HG03159 (cell line): ENCODE results near the gene PPP1R12B.
"Not testable (repeated sequence)": the region's sequence is repeated elsewhere in the genome, so short reads cannot be mapped to it uniquely, and the experiment has no call there.

ENCODE experiments used
- ATAC-seq: cut with Tn5 transposase; IDR thresholded peaks from one replicate; pipeline ENCODE4 v1.9.1; 2021; ENCODE audit warnings: mild to moderate bottlenecking, moderate library complexity; ENCODE audit not compliant: unreplicated experiment

PPP1R12B gene

DNA sequence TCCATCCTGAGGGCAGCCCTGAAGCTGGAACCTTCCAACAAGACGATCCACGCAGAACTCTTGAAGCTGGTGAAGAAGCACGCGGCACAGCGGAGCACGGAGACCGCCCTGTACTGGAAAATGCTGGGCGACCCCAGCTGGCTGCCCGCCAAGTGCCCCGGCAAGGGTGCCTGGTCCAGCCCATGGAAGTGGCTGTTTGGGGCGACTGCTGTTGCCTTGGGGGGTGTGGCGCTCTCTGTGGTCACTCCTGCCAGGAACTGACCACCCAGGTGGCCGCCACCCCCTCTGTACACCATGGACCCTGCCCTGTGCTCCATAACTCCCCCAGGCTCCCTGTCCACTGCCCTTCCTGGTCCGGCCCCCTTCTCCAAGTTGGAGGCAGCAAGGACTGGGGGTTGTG is 90.8 kb downstream of the PPP1R12B start:
- no peak for ATAC-seq

DNA sequence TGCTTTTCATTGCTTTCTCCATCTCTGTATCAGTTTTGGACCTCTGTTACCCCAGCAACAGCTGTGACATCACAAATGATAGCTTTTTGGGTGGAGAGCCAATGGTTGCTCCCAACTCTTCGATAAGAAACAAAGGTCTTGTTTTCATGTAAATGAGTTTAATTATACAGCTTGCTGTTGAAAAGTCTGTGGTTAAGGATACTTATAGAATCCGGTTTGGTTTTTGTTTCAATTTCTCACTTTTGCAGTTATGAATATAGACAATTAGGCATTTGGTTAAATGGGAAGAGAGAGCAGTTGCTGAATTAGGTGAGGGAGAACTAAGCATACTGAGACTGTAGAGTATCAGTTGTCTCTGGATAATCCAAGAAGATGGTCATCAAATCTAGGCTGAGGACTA is 99.6 kb downstream of the PPP1R12B start:
- ATAC-seq = not testable (repeated sequence)

DNA sequence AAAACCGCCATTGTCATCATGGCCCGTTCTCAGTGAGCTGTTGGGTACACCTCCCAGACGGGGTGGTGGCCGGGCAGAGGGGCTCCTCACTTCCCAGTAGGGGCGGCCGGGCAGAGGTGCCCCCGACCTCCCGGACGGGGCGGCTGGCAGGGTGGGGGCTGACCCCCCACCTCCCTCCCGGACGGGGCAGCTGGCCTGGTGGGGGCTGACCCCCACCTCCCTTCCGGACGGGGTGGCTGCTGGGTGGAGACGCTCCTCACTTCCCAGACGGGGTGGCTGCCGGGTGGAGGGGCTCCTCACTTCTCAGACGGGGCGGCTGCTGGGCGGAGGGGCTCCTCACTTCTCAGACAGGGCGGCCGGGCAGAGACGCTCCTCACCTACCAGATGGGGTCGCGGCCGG is 103.1 kb downstream of the PPP1R12B start:
- not testable (repeated sequence) for ATAC-seq

DNA sequence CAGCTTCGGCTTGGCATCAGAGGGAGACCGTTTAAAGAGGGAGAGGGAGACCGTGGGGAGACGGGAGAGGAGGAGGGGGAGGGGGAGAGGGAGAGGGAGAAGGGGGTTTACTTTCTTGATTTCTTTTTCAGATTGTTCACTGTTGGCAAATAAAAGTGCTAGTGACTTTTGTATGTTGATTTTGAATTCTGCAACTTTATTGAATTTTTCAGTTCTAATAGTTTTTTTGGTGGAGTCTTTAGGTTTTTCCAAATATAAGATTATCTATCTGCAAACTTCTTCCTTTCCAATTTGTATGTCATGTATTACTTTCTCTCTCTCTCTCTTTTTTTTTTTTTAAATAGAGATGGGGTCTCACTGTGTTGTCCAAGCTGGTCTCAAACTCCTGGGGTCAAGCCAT is 104.0 kb downstream of the PPP1R12B start:
- ATAC-seq = no peak

DNA sequence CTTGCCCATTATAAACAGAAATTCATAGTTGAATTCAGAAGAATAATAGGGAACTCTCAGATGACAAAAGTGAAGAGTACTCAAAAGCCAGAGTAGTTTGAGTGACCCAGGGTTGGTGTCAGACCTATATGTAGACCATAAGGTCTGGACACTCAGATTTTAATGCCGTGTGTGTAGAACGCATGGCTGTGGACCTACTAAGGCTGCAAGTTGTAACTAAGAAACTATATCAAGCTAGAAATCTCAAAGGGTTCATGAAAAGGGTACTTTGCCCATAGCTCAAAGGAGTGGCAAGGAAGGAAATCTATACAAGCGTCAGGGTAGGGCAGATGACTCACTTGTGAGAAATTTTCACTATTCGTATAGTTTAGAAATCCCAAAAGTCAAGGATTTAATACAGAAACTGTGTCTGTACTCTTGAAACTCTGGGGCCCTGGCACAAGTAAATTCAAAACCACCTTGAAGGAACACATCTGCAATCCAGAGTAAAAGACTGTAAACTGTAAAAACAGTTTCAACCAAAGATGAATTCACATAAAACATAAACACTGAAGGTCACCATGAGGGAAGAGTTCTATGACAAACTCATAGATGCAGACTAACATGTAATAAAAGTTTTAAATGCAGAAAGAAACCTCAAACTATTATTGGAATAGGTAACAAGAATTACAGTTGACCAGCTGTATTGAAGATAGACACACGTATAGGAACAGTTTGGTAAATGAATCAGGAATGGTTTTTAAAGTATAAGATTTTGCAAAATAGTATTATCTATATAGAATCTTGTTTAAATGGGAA is 108.1 kb downstream of the PPP1R12B start:
- ATAC-seq = not testable (repeated sequence)

DNA sequence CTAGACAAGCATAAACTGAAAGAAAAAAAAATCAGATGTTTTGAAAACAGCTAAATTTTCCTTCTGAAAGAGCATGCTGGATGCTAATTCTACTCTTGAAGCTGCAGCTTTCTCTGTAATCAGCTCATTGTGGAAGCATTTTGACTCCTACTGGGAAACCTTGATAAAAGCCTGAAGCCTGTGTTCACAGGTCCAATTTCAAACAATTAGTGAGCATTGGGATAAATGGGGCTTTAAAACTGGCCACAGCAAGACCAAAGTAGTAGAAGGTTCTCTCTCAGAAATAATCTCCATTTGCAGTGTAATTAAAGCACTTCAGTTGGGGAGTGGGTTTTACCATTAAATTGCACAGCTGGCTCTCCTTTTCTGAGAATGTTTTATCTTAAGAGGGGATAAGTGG is 110.2 kb downstream of the PPP1R12B start:
- not testable (repeated sequence) for ATAC-seq

DNA sequence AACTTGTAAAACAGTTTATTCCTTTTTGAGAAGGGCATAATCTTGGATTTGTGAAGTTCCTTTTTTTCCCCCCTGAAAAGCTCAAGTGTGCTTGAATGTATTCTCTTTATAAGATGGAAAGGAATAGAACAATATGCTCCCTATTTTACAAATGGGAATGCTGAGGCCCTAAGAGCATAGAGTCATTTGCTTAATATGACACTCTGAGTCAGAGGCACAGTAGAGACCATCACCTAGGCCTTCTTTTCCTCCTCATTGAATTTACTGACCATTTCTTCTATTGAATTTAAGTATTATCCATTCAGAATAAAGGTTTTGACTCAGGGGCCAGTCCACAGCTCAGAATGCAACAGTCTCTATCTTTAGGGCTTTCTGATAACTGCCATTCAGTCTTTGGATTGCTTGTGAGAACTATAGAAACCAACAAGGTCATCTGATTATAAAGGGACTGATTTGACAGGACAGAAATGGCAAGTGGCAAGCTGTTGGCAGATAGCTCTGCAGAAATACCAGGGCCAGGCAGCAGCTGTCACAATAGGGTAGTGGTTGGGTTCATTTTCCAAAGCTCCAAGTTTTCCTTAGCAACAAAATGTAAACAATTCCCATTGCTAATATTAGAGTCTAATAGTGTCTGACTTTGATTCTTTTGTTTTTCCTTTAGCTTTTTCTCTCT is 111.1 kb downstream of the PPP1R12B start:
- not testable (repeated sequence) for ATAC-seq

DNA sequence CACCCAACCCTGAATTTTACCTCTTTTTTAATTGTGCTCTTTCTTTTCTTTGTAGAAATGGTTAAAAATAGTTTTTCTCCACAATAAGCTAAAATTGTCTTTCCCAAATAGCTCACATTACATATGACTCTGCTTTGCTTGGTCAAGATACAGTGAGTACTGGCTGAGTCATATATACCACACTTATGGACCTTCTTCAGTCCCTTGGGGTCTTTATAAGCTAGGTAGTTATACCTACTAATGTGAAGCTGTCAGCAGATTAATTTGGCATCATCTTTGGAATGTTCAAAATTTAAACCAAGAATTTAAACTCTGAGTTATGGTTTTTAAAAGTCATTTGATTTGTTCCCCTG is 111.6 kb downstream of the PPP1R12B start:
- not testable (repeated sequence) for ATAC-seq

DNA sequence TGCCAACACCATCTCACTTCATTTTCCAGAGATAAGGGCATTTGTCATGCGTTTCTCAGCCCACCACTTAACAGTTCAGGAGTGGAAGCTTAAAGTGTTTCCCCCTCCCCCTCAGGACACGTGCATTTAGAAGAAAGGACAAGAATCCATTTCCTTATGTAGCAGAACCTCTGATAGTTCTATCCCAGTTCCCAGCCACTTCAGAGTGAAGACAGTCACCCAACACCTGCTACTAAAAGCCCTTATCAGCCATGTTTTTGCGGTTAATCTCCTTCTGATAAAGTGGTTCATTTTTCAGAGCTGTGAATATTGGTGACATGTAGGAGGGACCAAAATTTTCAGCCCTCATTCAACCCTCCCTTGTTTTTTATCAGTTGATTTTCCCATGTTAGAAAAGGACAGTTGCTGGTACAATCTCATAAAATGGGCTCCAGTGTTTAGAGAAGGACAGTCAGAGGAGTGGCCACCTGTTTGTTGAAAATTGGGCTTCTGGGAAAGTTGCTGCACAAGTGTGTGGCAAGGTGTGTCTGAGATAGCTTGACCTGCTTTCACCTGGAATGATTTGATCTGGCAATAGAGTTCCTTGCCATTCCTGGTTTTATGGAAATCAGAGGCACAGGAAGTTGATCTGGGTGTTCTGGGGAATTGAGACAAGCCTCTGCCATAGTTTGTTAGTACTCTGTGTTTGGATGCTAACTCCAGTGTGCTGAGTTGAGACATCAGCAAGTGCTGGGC is 114.0 kb downstream of the PPP1R12B start:
- ATAC-seq = no peak

DNA sequence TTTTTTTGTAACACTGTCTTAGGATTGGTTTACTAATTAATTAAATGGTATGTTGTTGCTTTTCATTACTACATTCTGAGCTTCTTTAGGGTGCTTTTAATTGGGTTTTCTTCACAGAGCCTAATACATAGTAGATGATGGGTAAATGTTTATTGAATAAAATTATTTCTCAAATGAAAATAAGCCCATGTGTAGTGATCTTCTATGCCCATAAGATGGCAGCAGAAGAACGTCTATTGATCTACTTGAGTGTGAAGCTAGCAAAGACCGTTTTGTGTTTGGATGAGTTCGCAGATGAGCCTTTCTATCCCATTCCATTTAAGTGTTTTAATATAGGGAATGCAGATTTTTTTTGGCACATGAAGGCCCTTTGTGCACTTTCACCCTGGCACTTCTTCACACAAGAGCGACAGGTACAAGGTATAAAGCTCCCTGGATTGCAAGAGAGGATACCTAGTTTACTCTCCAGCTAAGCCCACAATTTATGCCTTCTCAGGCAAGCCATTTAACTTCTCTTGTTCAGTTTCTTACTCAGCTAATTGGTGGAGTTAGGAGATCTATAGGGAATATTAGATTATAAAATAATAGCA is 115.7 kb downstream of the PPP1R12B start:
- not testable (repeated sequence) for ATAC-seq

DNA sequence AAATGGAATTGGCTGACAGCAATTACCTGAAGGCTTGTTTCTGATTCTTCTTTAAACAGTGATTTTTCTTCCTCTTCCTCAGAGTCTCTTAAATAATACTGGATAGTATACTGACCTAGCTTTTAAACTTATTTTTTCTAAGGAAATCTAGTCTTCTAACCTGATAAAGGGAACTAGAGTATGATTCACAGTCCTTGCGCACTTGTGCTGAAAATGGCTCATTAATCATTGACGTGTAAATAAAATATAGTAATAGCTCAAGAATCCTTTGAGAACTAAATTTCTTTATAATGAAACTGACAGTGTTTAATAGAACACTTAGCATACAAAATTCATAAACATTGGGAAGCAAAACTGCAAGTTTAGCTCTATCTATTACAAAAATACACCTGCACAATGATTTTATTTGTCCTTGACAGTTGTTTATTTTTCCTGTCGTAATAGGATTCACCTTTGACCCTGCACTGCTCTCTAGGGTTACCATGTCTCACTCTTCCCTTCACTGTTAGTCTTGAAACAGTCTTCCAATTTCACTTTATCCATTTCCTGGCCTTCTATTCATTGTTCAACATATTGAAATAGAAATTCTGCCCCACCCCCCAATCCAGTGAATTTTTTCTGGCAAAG is 117.3 kb downstream of the PPP1R12B start:
- not testable (repeated sequence) for ATAC-seq

DNA sequence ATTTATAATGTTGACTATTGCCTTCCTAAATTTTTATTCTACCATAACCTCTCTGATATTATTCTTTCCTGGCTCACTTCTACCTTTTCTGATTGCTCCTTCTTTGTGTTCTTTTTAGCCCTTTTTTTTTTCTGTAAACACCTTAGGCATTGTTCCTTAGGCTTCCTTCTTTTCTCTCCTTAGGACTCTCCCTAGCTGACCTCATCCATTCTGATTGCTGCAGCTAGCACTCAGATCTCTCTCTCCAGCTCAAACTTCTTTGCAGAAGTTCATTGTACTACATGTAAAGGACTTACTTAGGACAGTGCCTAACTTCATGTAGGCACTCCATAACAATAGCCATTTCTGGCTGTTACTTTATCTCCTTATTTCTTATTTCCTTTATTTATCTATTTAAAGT is 117.8 kb downstream of the PPP1R12B start:
- ATAC-seq = not testable (repeated sequence)

DNA sequence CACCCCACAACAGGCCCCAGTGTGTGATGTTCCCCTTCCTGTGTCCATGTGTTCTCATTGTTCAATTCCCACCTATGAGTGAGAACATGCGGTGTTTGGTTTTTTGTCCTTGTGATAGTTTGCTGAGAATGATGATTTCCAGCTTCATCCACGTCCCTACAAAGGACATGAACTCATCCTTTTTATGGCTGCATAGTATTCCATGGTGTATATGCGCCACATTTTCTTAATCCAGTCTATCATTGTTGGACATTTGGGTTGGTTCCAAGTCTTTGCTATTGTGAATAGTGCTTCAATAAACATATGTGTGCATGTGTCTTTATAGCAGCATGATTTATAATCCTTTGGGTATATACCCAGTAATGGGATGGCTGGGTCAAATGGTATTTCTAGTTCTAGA is 118.9 kb downstream of the PPP1R12B start:
- ATAC-seq = not testable (repeated sequence)

DNA sequence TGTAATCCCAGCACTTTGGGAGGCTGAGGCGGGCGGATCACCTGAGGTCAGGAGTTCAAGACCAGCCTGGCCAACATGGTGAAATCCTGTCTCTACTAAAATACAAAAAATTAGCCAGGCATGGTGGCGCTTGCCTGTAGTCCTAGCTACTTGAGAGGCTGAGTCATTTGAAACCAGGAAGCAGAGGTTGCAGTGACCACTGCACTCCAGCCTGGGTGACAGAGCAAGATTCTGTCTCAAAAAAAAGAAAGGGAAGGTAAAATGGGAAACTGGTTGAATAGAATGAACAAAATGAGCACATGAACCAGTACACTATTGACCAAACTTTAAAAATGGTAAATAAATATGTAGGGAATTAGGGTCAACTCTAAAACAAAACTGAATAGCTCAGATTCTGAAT is 120.2 kb downstream of the PPP1R12B start:
- ATAC-seq = not testable (repeated sequence)

DNA sequence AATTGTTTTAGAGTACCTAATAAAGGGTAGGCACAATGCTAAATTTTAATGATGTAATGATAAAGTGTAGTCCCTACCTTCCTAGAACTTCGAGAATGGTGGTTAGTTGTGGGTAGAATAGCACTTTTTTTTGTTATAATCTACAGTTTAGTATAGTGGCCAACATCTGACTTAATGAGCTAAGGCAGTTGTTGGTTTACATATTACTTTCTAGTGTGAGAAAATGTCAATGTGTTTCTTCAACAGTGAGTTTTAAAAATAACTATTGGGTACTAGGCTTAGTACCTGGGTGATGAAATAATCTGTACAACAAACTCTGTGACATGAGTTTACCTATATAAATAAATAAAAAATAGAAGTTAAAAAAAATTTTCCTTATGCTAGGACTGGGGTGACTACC is 120.6 kb downstream of the PPP1R12B start:
- ATAC-seq = not testable (repeated sequence)

DNA sequence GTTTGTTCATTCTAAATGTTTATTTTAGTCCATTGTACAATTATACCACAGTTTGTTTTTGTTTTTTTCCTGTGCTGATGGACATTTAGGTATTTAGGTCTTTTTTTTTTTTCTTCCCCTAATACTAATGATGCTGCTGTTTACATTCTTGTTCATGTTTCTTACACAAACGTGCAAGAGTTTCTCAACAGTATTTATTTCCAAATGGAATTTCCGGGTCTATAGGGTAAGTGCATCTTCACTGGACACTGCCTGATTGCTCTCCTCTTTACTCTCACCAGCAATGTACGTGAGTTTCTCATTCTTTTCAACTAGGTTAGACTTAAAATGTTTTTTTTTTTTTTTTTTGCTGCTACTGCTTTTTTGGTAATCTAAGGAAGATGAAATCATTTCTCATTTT is 122.7 kb downstream of the PPP1R12B start:
- ATAC-seq = no peak

DNA sequence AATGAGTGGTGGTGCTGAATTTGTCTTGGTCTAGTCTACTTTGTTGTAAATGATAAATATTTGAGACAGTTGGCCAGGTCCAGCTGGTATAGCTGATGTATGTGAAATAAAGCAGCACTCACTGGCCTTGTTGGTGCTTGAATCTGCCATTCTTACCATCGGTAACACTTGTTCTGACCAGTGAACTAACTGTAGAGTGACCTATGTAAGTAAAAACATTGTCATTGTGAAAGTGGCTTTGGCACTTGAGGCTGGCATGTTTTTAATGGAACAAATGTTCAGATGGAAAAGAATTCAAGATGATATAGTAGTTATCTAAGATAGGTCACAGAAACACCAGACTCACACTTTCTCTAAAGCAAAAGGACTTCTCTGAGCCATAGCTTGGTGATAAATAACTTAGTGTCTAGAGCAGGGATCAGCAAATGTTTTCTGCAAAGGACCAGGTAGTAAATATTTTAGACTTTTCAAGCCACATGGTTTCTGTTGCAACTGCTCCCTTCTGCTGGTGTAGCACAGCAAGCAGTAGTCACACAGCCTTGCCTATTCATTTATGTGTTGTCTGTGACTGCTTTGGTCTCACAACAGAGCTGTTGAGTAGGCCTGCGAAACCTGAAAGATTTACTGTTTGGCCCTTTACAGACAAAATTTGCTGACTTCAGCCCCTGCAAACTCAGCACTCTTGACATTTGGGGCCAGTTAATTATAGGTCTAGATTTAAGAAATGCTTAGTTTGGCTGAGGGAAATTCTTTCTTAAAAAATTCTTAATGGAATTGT is 124.0 kb downstream of the PPP1R12B start:
- ATAC-seq = not testable (repeated sequence)

DNA sequence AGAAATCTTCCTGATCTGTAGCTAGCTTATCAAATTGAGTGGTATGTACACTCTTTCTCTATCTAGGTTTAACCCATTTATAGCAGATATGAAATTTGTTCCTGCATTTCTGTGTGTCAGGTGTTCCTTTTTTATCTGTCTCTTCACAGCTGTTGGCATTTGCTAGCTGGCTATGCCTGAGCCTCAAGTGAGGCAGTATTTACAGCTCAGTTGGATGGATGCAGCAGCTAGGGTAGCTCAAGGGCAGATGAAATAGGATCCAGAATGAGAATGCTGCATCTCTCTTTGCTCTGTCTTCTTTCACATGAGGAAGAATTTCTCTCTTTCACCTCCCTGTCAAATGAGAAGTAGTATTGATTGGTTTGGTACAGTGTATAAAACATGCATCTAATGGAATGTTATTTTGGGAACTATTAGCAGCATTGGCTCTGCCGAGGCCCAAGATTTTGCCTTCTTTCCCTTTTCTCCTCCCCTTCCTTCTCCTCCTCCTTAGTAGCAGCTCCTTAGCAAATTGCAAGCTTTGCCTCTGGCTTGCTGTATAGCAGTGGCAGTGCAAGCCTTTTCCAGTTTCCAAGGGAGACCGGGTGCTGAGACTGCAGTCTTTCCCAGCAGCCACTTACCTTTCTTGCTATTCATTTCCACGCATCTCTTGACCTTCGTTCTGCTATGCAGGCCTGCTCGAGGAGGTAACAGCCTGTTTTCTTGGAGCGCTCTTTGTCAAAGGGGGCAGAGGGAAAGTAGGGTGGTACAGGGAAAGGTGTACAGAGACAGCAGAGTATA is 125.0 kb downstream of the PPP1R12B start:
- not testable (repeated sequence) for ATAC-seq

DNA sequence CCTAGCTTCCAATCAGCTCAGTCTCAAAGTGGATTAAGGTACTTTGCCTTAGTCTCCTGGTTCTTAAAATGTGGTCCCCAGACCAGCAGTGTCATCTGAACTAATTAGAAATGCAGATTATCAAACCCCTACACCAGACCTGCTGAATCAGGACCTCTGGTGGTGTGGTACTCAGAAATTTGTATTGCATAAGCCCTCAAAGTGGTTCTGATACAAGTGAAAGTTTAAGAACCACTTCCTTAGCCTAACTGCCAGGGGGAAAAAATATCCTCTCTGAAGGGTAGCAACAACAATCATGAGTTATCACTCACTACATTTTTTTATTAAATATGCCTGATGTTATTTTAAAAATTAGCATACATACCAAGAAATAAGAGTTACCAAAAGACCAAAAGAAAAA is 131.2 kb downstream of the PPP1R12B start:
- ATAC-seq = not testable (repeated sequence)
